NCI-H510A (cell line): Measurements from ENCODE around the gene COL4A2.
"Not testable (repeated sequence)": the region's sequence is repeated elsewhere in the genome, so short reads cannot be mapped to it uniquely, and the experiment has no call there.

Source experiments
- DNase-seq: peaks from one replicate; lab custom pipeline; 2025; lab: John Stamatoyannopoulos, UW

Gene COL4A2

DNA sequence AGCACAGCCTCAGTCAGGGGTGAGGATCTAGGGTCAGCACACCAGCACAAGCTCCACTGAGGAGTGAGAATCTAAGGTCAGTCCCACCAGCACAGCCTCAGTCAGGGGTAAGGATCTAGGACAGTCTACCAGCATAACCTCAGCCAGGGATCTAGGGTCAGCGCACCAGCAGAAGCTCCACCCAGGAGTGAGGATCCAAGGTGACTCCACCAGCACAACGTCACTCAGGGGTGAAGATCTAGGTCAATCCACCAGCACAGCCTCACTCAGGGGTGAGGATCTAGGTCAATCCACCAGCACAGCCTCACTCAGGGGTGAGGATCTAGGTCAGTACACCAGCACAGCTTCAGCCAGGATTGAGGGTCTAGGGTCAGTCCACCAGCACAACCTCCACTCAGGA, 189.9 kb downstream of the COL4A2 start:
- no peak for DNase-seq

DNA sequence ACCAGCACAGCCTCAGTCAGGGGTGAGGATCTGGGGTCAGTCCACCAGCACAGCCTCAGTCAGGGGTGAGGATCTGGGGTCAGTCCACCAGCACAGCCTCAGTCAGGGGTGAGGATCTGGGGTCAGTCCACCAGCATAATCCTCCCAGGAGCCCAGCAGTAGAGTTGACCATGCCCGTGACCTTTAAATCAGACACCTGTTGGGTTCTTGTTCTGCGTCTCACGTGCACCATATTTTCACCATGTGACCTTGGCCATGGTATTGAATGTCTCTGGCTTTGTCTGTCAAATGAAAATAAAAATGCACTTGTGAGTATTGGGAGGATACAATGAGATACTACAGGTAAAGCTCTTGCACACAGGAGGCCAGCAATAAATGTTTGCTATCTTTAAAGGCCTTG, 190.8 kb downstream of the COL4A2 start:
- DNase-seq: not testable (repeated sequence)

DNA sequence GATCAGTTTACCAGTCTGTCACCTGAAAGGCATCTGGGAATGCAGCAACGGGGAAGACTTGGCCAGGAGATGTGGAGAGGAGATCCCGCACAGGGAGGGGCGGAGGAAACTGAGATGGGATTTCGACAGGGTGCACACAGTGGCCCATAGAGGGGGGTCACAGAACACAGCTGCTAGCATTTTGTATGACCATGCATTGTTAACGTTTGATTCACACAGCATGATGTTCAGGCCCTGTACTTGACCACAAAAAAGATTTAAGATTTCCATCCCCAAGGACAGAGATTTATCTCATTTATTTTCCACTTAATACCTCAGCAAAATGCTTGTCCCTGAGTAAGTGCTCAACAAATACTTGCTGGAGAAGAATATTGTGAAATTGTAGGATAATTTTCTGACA, 191.2 kb downstream of the COL4A2 start:
- no peak for DNase-seq

DNA sequence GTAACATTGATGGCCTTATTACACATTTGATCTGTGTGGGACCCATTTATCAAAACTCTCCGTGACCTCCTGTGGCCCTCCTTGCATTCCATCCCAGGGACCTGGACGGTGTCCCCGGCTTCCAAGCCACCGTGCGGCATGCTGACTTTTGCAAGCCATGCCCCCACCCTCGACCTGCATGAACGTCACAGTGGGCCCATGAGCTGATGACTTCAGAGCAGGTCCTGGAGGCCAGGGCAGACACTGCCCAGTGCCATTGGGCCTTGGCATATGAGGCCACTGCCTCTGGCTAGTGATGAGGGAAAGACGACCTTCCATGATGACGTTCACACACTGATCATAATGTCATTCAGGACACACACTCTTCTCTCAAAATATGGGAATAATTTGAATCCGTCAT, 191.7 kb downstream of the COL4A2 start:
- no peak for DNase-seq

DNA sequence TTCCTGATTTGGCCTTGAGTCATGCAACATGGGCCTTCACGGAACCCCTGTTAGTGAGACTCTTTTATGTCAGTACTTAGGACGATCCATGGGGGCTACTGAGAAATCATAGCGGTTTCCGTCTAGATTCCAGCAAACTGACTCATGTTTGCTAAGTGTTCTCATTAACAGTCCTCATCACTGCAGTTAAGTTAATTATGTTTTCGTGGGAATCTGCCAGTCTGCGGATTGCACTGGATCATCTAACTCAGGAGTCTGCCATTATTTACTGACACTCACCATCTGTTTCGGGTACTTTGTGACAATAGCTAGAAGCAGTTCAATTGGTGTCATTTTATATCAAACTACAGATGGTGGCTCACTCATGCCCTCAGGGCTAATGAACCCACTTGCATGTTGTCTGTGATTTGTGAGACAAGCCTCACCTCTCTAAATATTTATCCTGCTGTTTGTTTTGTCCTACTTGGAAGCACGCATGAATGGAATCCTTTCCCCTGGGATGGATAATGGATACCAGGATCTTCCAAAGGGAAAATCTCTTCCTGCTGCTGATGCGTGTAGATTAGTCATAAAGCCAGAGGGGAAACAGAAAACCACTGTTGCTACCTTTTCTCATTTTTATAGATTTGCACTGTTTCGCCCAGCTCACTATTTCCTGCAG, 192.7 kb downstream of the COL4A2 start:
- DNase-seq: no peak

DNA sequence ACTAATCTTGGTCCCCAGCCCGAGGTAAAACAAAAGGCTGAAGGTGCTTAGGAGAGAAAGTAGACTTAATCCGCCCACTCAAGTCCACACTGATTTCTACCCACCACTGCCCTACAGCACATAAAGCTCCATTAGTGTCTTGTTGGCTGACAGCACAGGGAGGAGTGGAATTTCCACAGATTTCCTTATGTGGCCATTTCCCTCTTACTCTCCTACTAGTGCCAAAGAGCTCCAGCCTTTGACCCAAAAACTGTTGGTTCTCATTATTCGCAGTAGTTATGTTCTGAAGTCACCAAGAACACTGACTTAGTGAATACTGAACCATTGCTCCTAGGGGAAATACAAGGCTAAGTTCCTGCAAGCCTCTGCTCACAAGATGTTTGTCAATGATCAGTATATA, 193.3 kb downstream of the COL4A2 start:
- no peak for DNase-seq

DNA sequence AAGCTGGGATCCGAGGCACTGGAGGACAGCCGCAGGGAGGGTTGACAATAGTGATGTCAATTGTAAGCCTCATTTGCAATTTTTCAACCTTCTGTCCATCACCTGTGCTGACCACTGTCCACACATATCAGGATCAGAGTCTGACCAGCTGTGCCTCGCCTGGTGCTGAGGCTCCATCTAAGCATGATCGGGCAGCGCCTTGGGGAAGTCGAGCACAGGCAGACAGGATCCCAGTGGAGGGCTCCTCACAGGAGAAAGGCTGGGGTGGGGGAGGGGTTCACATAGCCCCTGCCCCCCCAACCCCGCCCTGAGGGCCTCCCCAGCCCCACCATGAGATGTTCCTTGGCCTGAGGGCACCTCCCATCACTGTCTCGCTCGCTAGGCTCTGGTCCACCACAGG, 194.1 kb downstream of the COL4A2 start:
- no peak for DNase-seq

DNA sequence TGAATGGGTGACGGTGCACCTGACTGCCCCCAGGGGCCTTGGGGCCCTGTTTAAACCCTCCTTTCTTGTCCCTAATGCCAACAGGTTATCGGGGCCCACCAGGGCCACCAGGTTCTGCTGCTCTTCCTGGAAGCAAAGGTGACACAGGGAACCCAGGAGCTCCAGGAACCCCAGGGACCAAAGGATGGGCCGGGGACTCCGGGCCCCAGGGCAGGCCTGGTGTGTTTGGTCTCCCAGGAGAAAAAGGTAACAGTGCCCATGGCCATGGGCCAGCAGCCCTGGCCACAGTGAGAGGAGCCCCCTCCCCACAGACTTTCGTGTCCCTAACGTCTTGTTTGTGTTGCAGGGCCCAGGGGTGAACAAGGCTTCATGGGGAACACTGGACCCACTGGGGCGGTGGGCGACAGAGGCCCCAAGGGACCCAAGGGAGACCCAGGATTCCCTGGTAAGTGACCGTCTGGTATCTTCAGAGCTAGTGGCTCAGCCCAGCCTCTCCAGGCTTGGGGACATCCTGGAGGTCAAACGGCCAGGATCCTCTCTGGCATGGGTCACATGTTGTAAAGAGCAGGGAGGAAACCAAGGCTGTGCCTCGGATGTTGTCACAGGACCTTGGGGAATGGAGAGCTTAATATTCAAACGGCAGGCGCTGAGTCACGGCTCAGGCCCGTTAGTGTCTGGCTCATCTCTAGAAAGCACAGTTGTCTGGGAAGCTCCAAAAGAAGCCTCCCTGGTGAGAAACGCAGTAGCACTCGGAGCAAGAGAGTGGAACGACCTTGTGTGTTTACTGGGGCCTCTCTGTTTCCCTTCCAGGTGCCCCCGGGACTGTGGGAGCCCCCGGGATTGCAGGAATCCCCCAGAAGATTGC, 196.2 kb downstream of the COL4A2 start:
- no peak for DNase-seq

DNA sequence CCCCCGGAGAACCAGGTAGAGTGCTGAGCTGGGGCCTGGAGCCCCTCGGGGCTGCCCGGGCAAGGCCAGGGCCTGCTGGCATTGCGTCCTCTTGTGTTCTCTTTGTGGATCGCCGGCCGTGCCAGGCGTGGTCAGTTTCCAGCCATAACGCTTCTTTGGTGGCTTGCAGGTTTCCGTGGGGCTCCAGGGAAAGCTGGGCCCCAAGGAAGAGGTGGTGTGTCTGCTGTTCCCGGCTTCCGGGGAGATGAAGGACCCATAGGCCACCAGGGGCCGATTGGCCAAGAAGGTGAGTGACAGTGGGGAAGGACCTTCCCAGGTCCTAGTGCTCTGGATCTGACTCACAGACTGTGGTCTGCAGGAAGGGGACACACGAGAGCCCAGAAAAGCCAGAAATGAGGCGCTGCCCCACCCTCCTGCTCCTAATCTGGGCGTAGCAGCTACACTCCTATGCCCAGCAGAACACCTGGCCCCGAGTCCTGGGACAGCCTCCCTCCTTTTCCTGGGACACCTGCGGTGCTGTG, 197.0 kb downstream of the COL4A2 start:
- no peak for DNase-seq

DNA sequence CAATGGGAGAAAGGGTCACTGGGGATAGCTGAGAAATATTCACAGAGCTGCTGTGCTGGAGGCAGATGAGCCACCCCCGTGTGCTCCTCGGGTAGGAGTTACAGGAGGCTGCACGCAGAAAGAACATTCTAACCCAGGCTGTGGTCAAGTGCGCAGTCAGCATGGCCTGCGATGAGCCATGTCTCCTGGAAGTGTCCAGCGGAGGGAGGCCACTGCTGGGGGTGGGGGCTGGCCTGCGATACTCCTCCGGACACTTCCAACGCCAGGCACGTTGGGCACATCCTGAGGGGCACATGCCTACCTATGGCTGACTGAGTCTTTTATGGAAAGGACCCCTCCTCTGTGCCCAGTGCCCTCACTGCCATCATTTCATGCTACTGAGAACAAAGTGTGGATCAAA, 198.5 kb downstream of the COL4A2 start:
- no peak for DNase-seq

DNA sequence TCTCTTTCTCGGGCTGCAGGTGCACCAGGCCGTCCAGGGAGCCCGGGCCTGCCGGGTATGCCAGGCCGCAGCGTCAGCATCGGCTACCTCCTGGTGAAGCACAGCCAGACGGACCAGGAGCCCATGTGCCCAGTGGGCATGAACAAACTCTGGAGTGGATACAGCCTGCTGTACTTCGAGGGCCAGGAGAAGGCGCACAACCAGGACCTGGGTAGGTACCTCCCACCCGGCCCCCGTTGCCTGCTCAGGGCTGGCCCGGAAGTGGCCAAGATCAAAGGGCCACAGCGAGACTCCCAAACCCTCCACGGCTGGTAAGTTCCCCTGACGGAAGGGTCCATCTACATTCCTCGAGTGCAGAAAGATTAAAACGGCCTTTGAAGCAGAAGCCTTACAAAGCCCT, 199.3 kb downstream of the COL4A2 start:
- no peak for DNase-seq

DNA sequence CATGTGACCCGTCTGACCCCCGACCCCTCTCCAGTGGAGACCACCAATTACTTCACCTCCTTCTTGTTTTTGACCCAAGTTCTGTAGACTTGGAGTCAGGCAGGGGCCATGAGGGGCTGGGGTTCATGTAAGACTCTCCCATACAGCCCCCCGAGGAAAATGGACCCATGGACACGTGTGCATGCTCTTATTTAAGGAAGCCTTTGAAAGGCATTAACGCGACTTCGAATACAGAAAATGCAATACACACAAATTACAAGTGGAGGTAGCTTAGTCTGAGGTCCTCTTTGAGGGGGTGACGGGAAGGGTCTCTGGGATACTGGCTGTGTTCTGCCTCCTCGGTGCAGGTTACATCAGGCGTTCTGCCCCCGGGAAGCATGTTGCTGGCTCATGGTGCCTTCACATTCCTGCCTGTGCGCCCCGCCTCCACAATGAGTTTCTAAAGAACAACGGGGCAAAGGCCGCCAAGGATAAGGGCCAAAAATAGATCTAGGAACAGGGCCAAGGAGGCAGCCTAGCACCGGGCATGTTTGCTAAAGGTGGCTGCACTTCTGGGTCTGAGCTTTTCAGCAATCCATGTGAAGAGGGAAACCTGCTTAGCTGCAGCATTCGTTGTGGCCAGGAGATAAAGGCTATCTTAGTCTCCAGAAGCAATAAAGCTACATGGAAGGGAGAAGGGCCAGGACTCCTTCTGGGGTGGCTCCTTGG, 199.9 kb downstream of the COL4A2 start:
- no peak for DNase-seq

DNA sequence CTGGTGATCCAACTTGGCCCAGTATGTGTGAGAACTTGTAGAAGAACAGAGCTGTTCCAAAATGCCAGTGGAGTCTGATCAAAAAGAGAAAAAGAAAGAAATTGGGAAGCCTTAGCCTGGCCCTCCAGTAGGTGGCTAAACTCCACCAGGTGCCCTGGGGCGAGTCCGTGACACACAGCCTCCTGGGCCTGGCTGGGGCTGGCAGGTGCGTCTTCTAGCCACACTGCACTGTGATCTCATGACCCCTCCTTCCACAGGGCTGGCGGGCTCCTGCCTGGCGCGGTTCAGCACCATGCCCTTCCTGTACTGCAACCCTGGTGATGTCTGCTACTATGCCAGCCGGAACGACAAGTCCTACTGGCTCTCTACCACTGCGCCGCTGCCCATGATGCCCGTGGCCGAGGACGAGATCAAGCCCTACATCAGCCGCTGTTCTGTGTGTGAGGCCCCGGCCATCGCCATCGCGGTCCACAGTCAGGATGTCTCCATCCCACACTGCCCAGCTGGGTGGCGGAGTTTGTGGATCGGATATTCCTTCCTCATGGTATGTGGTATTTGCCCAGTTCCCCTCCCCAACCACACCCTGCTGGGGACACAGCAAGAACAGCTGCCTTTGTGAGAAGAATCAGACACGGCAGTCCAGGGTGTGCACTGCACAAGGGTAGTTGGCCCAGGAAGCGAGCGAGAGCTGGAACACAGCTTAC, 200.7 kb downstream of the COL4A2 start:
- DNase-seq: peak; percentile 81

DNA sequence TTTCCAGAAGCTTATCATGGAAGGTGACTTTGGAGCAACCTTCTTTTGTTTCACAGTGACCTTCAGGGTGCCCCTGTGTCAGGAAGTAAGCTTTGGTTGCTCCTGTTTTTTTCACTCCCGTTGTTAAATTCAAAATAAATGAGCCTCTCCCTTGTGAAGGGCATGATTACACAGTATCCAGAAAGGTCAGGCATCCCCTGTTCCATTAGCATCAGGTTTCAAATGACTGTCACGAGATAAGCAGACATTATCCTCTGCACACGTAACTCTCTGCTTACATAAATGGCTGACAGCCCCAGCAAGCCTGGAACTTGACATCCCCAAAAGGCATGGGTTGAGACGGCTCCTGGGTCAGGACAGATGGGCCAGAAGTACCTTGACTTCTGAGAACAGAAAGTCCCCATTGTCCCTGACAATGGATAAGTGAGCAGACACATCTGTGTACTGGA, 202.4 kb downstream of the COL4A2 start:
- DNase-seq: peak; percentile 62

DNA sequence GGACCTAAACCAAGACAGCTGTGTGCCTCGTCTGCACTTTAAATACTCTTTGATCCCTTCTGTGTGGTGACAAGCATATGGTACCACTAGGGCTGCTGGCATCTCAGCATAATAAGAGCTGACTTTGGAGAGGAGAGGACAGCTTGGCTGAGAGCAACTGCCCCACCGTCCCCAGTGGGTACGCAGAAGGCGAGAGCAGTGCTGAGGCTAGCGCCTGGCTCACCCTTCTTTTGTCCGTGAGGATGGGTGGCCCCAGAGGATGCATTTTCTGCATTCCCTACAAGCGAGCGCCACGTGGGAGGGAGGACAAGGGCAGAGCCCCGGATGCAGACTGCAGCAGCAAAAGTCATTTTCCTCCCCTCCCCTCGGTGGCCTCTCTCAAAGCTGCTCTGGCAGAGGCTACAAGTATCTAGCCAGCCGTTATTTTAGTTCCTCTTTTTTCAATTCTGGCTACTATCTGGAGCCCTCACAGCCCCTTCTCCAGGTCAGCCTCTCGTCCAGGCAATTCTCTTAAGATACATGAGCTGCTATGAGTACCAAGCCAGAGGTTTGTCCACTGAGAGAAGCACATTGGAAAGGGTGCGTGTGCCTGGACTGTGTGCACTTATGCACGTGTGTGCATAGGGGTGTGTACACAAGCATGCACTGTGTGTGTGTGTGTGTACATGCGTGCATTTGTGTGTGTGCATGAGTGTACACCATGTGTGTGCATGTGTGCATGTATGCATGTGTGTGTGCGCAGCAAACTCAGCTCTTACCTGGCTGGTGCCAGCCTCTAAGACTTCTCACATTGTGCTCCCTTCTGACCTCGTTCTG, 203.1 kb downstream of the COL4A2 start:
- DNase-seq: no peak

DNA sequence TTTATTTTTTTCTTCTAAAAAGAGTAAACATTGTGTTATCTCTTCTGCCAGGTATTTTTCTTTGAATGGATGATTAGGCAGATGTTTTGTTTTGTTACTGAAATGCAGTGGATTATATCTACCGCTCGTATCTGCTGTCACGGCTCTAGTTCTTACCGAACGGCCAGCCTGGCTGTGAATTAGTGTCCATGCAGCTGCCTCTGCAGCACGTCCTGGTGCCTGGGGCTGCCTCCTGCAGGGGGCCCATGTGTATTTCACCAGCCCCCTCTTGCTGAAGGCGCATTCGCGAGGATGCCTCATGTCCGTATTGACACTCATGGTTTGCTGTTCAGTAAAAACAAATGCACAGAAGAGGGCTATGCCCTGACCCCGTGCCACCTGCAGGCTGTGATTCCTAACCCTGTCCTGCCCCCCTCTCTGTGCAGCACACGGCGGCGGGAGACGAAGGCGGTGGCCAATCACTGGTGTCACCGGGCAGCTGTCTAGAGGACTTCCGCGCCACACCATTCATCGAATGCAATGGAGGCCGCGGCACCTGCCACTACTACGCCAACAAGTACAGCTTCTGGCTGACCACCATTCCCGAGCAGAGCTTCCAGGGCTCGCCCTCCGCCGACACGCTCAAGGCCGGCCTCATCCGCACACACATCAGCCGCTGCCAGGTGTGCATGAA, 204.6 kb downstream of the COL4A2 start:
- DNase-seq: no peak

DNA sequence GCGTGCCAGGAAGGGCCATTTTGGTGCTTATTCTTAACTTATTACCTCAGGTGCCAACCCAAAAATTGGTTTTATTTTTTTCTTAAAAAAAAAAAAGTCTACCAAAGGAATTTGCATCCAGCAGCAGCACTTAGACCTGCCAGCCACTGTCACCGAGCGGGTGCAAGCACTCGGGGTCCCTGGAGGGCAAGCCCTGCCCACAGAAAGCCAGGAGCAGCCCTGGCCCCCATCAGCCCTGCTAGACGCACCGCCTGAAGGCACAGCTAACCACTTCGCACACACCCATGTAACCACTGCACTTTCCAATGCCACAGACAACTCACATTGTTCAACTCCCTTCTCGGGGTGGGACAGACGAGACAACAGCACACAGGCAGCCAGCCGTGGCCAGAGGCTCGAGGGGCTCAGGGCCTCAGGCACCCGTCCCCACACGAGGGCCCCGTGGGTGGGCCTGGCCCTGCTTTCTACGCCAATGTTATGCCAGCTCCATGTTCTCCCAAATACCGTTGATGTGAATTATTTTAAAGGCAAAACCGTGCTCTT, 205.2 kb downstream of the COL4A2 start:
- no peak for DNase-seq

DNA sequence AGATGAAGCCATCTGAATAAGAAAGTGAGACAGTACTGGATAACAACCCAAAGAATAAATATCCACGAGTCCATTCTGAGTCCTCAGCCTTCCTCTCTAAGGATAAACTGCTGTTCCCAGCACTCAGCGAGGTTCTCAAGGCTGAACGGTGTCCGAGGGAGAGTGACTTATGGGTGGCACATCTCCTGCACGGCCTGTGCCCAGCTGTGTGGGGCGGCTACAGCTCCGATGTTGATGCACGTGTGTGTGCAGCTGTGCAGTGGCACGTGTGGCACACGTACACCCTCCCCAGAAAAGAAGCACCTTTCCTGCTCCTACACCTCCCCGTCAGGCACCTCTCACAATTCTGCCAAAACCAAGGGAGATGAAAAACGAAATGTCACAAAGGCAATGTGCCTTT, 209.4 kb downstream of the COL4A2 start:
- DNase-seq: no peak

DNA sequence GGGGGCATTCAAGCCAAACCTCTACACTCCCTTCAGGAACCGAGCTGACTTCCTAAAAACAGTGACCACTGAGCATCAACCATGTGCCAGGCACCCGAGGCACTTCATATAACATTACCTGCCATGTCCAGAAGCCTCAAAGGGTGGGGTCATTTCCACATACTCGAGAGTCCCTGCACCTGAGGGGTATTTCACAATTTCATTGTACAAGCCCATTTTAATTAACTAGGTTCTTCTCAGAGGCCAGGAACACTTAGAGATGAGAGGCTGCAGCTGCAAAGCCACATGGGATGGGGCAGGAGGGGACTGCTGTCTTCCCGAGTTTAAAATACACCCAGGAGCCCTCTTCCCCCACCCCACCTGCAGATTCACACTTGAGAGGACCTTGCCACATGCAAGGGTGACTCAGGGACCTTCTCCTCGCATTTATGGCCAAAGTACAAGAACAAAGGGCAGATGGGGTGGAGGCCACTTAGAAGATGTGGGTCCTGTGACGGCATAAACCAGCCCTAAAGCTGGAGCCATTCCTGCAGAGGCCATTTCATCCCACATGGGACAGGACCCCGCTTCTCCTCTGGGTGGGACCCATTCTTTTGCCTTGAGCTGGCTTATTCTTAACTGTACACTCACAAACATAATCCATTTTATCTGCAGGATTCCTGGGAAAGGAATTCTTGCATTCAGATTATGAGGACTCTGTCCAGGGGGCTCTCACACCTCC, 210.6 kb downstream of the COL4A2 start:
- DNase-seq: no peak

DNA sequence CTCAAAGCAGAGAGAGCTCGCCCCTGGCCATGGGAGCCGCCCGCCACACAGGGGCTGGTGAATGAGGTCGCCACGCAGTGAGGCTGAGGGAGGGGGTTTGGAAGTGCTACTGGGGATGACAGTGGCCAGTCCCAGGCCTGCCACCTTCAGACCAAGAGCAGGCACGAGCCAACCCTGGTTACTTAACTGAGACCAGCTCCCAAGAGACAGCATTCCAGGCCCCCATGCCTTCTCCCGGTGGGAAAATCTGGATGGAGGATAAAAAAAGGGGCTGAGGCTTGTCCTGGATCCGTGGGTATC, 211.1 kb downstream of the COL4A2 start:
- DNase-seq: no peak
